Thyroid gland (tissue), 4 donors: ENCODE measurements around the gene IL4R.
"Not testable (repeated sequence)": the region's sequence is repeated elsewhere in the genome, so short reads cannot be mapped to it uniquely, and the experiment has no call there.

ENCODE experiments used
- CTCF ChIP-seq, 6 experiments: fragments of 200-600 bp in 3 of 6; fragments of 450-650 bp in 3 of 6; sonication (generic) in 3 of 6; IDR thresholded peaks; one replicate each; pipeline ENCODE4 v1.5.1; 2016 to 2019; ENCODE audit warnings: antibody characterized with exemption in 6 of 6, mild to moderate bottlenecking in 2 of 6, inconsistent platforms in 1 of 6, moderate library complexity in 1 of 6
- POLR2A ChIP-seq, 2 donors: fragments of 450-650 bp; IDR thresholded peaks; one replicate each; pipeline ENCODE4 v1.6.1; 2017; ENCODE audit warnings: antibody characterized with exemption in 2 of 2, mild to moderate bottlenecking in 2 of 2, moderate library complexity in 1 of 2

- not testable (repeated sequence) for TF ChIP-seq CTCF, POLR2A (IDR thresholded peaks at IDR 0.05)
Measured at GRCh38 chr16:27329376-27330079, 15.8 kb downstream of the IL4R start.
